Activated effector memory CD4-positive, alpha-beta T cell treated with anti-CD3 and anti-CD28 coated beads, Interleukin-2, amount 50 U/mL, for 16 hours (primary cell): ENCODE measurements around the gene PLA2G15.
A peak's percentile ranks its signal among the peaks of the same experiment; 100 is the strongest.

ENCODE experiments used
- DNase-seq: peaks from one replicate; pipeline ENCODE4 v3.0.0-alpha.2; 2020

The PLA2G15 gene

GRCh38 chr16:68244903-68245853 is at the start of gene PLA2G15:
Gene PLA2G15 (plus strand): TSS chr16:68245373. CDS start chr16:68245427, 54 bp downstream.
- DNase-seq: peak; percentile 98

GRCh38 chr16:68197250-68197649 is 47.9 kb upstream of the PLA2G15 start:
- DNase-seq: no peak

- no peak for DNase-seq
Observed at GRCh38 chr16:68200088-68200783, 44.9 kb upstream of the PLA2G15 start.

GRCh38 chr16:68202091-68202519 is 43.1 kb upstream of the PLA2G15 start:
- DNase-seq: no peak

GRCh38 chr16:68206245-68206644 is 38.9 kb upstream of the PLA2G15 start:
- no peak for DNase-seq

- DNase-seq: no peak
Observed at GRCh38 chr16:68214726-68215125, 30.4 kb upstream of the PLA2G15 start.

- DNase-seq: no peak
Observed at GRCh38 chr16:68215302-68215701, 29.9 kb upstream of the PLA2G15 start.

- DNase-seq: no peak
Observed at GRCh38 chr16:68216240-68216639, 28.9 kb upstream of the PLA2G15 start.

- no peak for DNase-seq
Observed at GRCh38 chr16:68217506-68217905, 27.7 kb upstream of the PLA2G15 start.

- peak; percentile 22 for DNase-seq
Observed at GRCh38 chr16:68219725-68220351, 25.3 kb upstream of the PLA2G15 start.

GRCh38 chr16:68223072-68223471 is 22.1 kb upstream of the PLA2G15 start:
- no peak for DNase-seq

- DNase-seq: no peak
Observed at GRCh38 chr16:68226116-68226515, 19.1 kb upstream of the PLA2G15 start.

- DNase-seq: peak; percentile 59
Observed at GRCh38 chr16:68227183-68227793, 17.9 kb upstream of the PLA2G15 start.

- DNase-seq: peak; percentile 57
Observed at GRCh38 chr16:68227850-68228553, 17.2 kb upstream of the PLA2G15 start.

- DNase-seq: peak; percentile 41
Observed at GRCh38 chr16:68228652-68229051, 16.5 kb upstream of the PLA2G15 start.

GRCh38 chr16:68229431-68230175 is 15.6 kb upstream of the PLA2G15 start:
- peak; percentile 81 for DNase-seq

GRCh38 chr16:68230176-68230571 is 15.0 kb upstream of the PLA2G15 start:
- peak; percentile 55 for DNase-seq

GRCh38 chr16:68230956-68231355 is 14.2 kb upstream of the PLA2G15 start:
- peak; percentile 58 for DNase-seq

GRCh38 chr16:68231384-68232136 is 13.6 kb upstream of the PLA2G15 start:
- peak; percentile 53 for DNase-seq

- peak; percentile 63 for DNase-seq
Observed at GRCh38 chr16:68232335-68232734, 12.8 kb upstream of the PLA2G15 start.
